Gastroesophageal sphincter (tissue), 4 donors: ENCODE results near the gene RUNX2. TPM values are rescaled to one million over a fixed set of nuclear protein-coding genes. Genes with fewer than 3 reads are reported as not detected.

ENCODE experiments used
- ATAC-seq: fragments of 150-250 bp; one replicate; pipeline ENCODE4 v1.9.1; 2016; ENCODE audit warnings: mild to moderate bottlenecking, moderate library complexity
- H3K27ac ChIP-seq, 4 donors: fragments of 200-600 bp; sonication (generic) in 3 of 4; 1 replicate in 3 of 4; 2 replicates in 1 of 4; pipeline ENCODE4 v1.5.1; 2016 to 2019
- H3K27me3 ChIP-seq: fragments of 200-600 bp; sonication (generic); one replicate; pipeline ENCODE4 v1.5.1; 2019
- H3K36me3 ChIP-seq, 2 donors: fragments of 200-600 bp; sonication (generic); one replicate each; pipeline ENCODE4 v1.5.1; 2019; ENCODE audit warnings: control low read depth in 1 of 2
- H3K4me1 ChIP-seq, 3 donors: fragments of 200-600 bp; sonication (generic); 1 replicate in 2 of 3; 2 replicates in 1 of 3; pipeline ENCODE4 v1.5.1; 2016 to 2019; ENCODE audit warnings: control low read depth in 2 of 3
- H3K4me3 ChIP-seq, 2 donors: fragments of 200-600 bp; sonication (generic); one replicate each; pipeline ENCODE4 v1.5.1; 2019; ENCODE audit warnings: mild to moderate bottlenecking in 1 of 2, moderate library complexity in 1 of 2
- H3K9me3 ChIP-seq, 3 donors: fragments of 200-600 bp; sonication (generic); one replicate each; pipeline ENCODE4 v1.5.1; 2017 to 2019; ENCODE audit warnings: control low read depth in 2 of 3
- EP300 ChIP-seq: sonication (generic); formaldehyde crosslinking; IDR thresholded peaks from one replicate; pipeline ENCODE4 v1.6.1; 2017; ENCODE audit warnings: antibody characterized with exemption, mild to moderate bottlenecking
- POLR2A ChIP-seq, 2 donors: fragments of 450-650 bp; IDR thresholded peaks; one replicate each; pipeline ENCODE4 v1.6.1; 2017; ENCODE audit warnings: antibody characterized with exemption in 2 of 2, mild to moderate bottlenecking in 2 of 2, moderate library complexity in 1 of 2
- POLR2AphosphoS5 ChIP-seq: sonication (generic); formaldehyde crosslinking; IDR thresholded peaks from one replicate; pipeline ENCODE4 v1.6.1; 2017; ENCODE audit warnings: antibody characterized with exemption
- WGBS, 2 donors: methylation state at CpG; one replicate each; pipeline ENCODE4 v1.1.5; 2018; ENCODE audit warnings: low coverage in 1 of 2; 5-methylcytosine and 5-hydroxymethylcytosine counted together
- total RNA-seq, 4 donors: library from RNA; depleted of rRNA; stranded (reverse); fragments of >200 nt; gene quantifications; one replicate each; pipeline ENCODE4 v1.1.0, GENCODE V29; 2016
- TF ChIP-seq, protein P1 (sequence below), 4 experiments: fragments of 200-600 bp in 2 of 4; fragments of 450-650 bp in 2 of 4; sonication (generic) in 1 of 4; IDR thresholded peaks; one replicate each; pipeline ENCODE4 v1.5.1; 2017 to 2019; ENCODE audit warnings: antibody characterized with exemption in 4 of 4, mild to moderate bottlenecking in 2 of 4, moderate library complexity in 2 of 4

The RUNX2 gene
- total RNA-seq, 4 donors from 2014 or later = 0.16 to 0.94 (median 0.65) TPM

DNA sequence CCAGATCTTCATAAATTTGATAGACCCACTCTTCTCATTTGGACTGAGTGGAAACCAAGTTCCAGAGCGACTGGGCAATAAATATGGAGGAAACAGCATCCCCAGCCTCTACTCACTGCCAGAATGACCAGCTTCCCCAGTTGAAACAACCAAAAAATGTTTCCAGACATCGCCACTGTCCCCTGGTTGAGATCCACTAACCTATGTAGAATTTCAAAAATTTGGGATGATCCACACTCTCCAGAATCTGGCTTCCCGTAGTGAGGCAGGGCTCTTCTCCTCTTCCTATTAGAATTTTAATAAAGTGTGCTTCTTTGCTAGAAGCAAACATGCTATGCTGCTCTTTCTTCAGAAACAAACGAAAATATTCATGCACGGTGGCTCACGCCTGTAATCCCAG, 336.6 kb downstream of the RUNX2 start:
- peaks cover 0 to 13% (median 0%) of the 10 kb centered on the region in 3 donors for H3K4me1 ChIP-seq
- H3K27me3 ChIP-seq = peaks cover 62% of the 10 kb centered on the region
- ATAC-seq = no peak
- H3K27ac ChIP-seq = no peak overlapping the region
- WGBS, 2 donors = 90 to 95% methylated on average over 3 to 6 of the region's 6 CpGs
- TF ChIP-seq EP300 (no peak), POLR2AphosphoS5 (no peak), POLR2A (IDR thresholded peaks at IDR 0.05) (no peak)
- TF ChIP-seq, protein P1, sequence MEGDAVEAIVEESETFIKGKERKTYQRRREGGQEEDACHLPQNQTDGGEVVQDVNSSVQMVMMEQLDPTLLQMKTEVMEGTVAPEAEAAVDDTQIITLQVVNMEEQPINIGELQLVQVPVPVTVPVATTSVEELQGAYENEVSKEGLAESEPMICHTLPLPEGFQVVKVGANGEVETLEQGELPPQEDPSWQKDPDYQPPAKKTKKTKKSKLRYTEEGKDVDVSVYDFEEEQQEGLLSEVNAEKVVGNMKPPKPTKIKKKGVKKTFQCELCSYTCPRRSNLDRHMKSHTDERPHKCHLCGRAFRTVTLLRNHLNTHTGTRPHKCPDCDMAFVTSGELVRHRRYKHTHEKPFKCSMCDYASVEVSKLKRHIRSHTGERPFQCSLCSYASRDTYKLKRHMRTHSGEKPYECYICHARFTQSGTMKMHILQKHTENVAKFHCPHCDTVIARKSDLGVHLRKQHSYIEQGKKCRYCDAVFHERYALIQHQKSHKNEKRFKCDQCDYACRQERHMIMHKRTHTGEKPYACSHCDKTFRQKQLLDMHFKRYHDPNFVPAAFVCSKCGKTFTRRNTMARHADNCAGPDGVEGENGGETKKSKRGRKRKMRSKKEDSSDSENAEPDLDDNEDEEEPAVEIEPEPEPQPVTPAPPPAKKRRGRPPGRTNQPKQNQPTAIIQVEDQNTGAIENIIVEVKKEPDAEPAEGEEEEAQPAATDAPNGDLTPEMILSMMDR (IDR thresholded peaks at IDR 0.05) = no peak
- H3K9me3 ChIP-seq = no peaks in the 10 kb centered on the region
- no peaks in the 10 kb centered on the region for H3K36me3 ChIP-seq
- H3K4me3 ChIP-seq = no peak overlapping the region

DNA sequence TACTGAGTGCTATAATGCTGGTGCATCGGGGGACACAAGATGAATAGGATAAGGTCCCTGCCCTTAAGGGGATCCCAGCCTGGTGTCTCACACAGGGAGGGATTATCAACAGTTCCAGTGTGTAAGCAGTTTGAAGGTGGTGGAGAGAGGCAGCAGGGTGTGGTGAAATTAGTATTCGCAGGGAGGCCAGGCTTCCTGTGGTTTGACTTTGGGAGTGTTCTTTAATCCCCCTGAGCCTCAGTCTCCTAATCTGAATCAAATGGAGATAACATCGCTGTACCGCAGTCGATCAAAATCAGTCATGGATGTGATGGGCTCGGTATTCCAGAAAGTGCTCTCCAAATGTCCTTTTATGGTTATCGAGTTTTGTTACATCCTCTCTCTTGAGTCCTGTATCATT, 337.7 kb downstream of the RUNX2 start:
- Histone ChIP-seq H3K36me3 (no peaks in the 10 kb centered on the region), H3K4me1 (peaks cover 0 to 13% (median 0%) of the 10 kb centered on the region in 3 donors), H3K4me3 (no peak overlapping the region), H3K27me3 (peaks cover 62% of the 10 kb centered on the region), H3K27ac (no peak overlapping the region), H3K9me3 (no peaks in the 10 kb centered on the region)
- no peak for TF ChIP-seq POLR2AphosphoS5
- TF ChIP-seq, protein P1 (IDR thresholded peaks at IDR 0.05) = no peak
- no peak for TF ChIP-seq EP300
- no peak for TF ChIP-seq POLR2A (IDR thresholded peaks at IDR 0.05)
- 93 to 94% methylated on average over 5 to 6 of the region's 7 CpGs for WGBS, 2 donors
- ATAC-seq = no peak

DNA sequence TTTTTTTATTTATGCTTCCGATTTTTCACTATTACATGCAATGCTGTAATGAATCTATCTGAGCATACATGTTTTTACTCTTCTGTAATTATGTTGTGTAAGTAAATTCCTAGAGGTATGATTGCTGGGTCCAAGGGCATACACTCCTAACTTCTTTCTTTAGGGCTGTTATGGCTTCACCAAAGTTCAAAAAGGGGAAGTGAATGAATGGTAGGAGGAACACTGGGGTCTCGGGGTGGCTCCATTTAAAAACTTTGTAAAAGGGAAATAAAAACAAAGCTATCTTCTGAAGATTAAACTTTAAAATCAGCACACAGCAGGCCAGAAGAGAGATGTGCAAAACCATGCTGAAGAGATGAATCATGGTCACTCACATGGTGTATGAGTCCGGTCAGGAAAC, 338.7 kb downstream of the RUNX2 start:
- 94% methylated on average over 2 to 3 of the region's 3 CpGs for WGBS, 2 donors
- no peak overlapping the region for H3K4me3 ChIP-seq
- no peaks in the 10 kb centered on the region for H3K9me3 ChIP-seq
- H3K27ac ChIP-seq = no peak overlapping the region
- peaks cover 0 to 13% (median 0%) of the 10 kb centered on the region in 3 donors for H3K4me1 ChIP-seq
- peaks cover 55% of the 10 kb centered on the region for H3K27me3 ChIP-seq
- no peak for ATAC-seq
- no peak for TF ChIP-seq EP300
- TF ChIP-seq, protein P1 (IDR thresholded peaks at IDR 0.05) = no peak
- TF ChIP-seq POLR2A (IDR thresholded peaks at IDR 0.05) = no peak
- TF ChIP-seq POLR2AphosphoS5 = no peak
- no peaks in the 10 kb centered on the region for H3K36me3 ChIP-seq

DNA sequence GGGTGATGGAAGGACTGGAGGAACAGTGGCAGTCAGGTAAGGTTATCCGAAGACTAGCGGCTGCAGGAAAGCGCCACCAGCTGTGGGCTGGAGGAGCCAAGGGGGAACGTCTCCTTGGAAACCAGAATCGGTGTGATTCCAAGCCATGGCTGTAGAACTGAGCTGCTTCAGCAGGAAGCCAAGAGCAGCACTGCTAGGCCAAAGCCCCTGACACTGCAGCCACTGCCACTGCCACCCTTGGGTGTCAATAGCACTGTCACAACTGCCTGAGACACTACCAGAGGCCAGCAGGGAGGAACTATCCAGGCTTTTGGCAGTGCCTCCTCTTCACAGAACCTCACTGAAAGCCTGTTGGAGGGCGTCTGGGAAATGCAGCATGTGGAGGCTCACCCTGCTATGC, 339.2 kb downstream of the RUNX2 start:
- ATAC-seq = no peak
- Histone ChIP-seq H3K4me3 (no peak overlapping the region), H3K27me3 (peaks cover 51% of the 10 kb centered on the region), H3K36me3 (no peaks in the 10 kb centered on the region), H3K9me3 (no peaks in the 10 kb centered on the region), H3K4me1 (peaks cover 0 to 13% (median 0%) of the 10 kb centered on the region in 3 donors), H3K27ac (no peak overlapping the region)
- 55 to 71% methylated on average over 4 of the region's 6 CpGs for WGBS, 2 donors
- TF ChIP-seq, protein P1 (IDR thresholded peaks at IDR 0.05) = no peak
- no peak for TF ChIP-seq EP300

DNA sequence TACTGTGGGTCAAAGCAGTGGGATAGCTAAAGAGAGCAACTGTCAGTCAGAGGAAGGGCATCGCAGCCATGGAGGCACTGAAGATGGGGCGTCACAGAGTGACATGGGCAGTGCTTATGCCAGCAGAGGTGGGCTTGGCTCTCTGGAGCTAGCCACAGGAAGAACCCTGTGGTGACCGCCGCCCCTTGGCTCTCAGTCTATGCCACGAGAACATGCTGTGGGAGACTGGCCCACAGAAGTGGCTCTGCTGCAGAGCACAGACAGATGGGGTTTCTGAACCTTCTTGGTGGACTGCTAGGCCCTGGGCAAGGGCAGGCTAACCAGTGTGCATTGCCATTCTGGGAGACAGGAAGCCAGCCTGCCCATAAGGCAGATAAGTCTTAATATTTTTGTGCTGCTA, 339.6 kb downstream of the RUNX2 start:
- H3K27ac ChIP-seq = no peak overlapping the region
- H3K4me1 ChIP-seq = peaks cover 0 to 13% (median 0%) of the 10 kb centered on the region in 3 donors
- peaks cover 47% of the 10 kb centered on the region for H3K27me3 ChIP-seq
- ATAC-seq = no peak
- H3K4me3 ChIP-seq = no peak overlapping the region
- H3K9me3 ChIP-seq = no peaks in the 10 kb centered on the region
- 80 to 100% methylated on average over 1 to 4 of the region's 5 CpGs for WGBS, 2 donors
- H3K36me3 ChIP-seq = no peaks in the 10 kb centered on the region
- no peak for TF ChIP-seq POLR2A (IDR thresholded peaks at IDR 0.05)
- TF ChIP-seq, protein P1 (IDR thresholded peaks at IDR 0.05) = no peak
- no peak for TF ChIP-seq EP300
- TF ChIP-seq POLR2AphosphoS5 = no peak
